SK-N-DZ (cell line): ENCODE data around the gene LYL1.

Experiments
- DNase-seq: peaks from one replicate; pipeline ENCODE4 v3.0.0-alpha.2; 2015; ENCODE audit warnings: low spot score

The LYL1 gene

DNA sequence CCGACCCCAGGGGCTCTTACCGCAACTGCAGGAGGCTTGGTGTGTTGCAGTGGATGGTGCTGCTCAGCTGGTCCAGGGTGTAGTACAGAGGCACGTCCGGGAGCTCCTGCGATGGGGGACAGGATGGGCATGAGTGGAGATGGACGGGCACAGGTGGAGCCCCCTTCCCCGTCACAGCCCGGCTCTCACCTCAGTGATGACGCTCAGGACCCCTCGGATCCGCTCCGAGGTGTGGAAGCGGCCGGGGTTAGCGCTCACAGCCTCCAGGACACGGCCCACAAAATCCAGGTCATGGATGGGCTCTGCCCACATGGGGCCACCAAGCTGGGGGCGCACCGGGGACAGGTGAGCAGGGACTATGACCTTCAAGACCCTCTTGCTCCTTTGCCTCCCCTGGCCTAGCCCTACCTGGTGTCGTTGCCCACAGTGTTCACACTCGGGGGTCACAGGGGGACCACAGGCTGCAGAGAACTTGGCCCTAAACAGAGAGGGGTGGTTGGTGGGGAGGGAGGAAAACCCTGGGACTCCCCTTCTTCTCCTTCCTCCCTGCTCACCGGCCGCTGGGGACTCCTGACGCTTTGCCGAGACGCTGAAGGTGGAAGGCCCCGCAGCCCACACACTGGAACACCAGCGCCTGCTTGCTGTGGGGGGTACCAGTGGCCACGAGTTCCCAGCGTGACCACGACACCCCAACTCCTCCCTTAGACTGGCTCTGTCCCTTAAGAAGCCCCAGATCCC is 6.9 kb upstream of the LYL1 start:
- no peak for DNase-seq

DNA sequence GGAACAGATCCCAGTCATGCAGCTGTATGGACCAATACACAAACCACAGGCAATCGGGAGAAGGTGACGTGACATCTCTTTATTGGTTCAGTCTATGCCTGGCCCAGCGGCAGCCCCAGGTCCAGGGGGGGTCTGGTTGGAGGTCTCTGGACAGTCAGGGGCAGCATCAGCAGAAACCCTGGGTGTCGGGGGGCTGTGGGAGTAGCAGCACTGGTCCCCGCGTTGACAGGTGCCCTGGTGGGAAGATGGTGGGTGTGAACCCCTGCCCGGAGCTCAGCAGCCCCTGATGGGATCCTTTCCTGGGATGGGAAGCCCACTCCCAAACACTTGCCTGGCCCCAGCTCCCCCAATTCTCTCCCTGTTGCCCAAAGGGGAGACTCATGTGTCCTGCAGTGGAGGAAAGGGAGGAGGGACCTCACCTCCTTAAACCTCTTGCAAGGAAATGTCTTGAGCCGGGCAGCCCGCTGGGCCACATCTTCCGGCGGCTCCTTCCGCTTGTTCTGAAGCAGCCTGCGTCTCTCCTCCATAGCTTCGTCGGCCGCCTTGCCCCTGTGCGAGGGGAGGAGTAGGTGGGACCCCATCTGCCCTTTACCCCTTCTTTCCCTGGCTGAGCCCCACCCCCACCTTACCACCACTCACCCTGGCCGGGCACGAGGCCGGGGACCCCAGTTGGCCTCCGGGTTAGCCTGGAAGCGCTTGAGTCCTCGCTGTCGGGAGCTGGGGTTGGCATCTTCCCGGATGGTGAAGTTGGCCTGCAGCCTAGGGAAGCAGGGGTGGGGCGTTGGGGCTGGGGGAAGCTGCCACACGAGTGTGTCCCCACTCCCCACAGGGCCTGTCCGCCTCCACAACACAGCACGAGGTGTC is 2.4 kb upstream of the LYL1 start:
- DNase-seq: no peak

DNA sequence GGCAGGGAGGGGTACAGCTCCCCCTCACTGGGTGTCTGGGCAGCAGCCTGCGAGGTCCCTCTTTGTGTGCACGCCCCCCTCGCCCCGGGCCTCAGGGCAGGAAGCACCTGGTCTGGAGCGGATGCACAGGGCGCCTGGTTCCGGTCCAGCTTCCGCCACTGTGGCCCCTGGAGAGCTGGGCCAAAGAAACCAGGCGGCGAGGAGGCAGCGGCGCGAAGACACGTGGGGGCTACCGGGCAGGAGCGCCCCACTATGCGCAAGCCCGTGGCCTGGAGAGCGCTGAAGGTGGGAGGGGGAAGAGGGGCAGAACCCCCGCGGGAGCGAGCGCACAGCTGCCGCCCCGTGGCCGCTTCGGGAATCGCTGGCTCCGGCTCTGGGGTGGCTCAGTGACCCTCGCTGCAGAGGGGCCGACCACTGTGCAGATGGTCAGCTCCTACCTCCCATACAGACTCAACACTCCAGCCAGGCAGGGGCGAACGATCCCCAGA is 1.7 kb upstream of the LYL1 start:
- no peak for DNase-seq

DNA sequence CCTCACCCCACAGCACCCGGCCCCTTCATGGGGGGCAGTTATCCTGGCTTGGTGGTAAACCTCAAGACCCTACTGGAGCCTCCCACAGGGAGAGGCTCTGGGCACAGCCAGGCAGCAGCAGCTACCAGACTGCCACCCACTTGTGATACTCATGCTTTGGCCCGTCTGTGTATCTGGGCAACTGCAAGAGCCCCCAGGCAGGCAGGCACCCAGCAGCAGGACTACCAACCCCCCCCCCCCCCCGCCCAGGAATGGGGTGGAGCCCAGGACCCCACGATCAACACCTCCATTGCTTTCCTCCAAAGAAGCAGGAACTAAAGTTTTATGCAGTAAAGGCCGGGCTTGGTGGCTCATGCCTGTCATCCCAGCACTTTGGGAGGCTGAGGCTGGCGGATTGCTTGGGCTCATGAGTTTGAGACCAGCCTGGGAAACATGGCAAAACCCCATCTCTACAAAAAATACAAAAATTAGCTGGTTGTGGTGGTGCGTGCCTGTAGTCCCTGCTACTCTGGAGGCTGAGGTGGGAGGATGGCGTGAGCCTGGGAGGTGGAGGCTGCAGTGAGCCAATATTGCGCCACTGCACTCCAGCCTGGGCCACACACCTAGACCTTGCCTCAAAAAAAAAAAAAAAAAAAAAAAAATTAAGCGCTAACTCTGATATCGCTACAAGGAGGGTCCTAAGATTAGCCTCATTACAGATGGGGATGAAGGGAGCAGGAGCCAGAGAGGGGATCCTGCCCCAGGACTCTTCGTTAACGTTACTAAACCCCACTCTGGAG is 1.1 kb upstream of the LYL1 start:
- no peak for DNase-seq

DNA sequence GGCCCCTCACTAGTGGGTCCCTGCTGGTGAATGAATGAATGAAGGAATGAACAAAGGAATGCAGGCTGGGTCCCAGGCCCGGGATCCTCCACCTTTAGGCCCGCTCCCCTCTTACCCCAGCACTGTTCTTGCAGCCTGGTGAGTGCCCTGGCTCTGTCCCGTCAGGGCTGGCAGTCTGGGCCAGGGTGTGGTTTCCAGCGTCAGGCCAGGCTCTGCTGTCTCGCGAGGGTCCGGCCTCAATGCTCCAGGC is 317 bp downstream of the LYL1 start:
- no peak for DNase-seq

DNA sequence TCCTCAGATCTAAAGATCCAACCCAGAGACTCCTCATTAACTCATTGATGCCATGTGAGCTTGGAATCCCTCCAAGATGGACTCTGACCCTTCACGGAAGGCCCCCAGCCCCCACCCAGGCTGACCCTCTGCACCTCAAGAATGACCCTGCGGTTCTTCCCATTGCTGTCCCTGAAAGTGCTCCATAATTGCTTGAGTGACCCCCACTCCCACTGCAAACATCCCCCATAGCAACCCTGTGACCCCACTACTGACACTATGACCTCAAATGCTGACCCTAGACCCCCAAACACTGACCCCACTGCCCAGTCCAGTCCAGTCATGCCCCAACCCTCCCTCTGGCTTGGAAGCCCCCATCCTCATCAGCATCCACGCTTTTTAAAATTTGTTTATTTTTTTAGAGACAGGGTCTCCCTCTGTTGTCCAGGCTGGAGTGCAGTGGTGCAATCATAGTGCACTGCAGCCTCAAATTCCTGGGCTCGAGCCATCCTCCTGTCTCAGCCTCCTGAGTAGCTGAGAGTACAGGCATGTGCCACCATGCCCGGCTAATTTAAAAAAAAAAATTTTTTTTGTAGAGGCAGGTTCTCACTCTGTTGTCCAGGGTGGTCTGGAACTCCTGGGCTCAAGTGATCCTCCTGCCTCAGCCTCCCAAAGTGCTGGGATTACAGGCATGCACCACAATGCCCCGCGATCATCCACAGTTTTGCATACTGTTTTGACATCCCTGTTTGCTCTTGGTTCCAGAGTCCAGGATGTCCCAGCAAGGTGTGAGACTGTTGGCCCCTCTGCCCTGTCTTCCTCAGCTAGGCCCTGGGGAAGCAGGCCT is 855 bp downstream of the LYL1 start:
- DNase-seq: no peak

DNA sequence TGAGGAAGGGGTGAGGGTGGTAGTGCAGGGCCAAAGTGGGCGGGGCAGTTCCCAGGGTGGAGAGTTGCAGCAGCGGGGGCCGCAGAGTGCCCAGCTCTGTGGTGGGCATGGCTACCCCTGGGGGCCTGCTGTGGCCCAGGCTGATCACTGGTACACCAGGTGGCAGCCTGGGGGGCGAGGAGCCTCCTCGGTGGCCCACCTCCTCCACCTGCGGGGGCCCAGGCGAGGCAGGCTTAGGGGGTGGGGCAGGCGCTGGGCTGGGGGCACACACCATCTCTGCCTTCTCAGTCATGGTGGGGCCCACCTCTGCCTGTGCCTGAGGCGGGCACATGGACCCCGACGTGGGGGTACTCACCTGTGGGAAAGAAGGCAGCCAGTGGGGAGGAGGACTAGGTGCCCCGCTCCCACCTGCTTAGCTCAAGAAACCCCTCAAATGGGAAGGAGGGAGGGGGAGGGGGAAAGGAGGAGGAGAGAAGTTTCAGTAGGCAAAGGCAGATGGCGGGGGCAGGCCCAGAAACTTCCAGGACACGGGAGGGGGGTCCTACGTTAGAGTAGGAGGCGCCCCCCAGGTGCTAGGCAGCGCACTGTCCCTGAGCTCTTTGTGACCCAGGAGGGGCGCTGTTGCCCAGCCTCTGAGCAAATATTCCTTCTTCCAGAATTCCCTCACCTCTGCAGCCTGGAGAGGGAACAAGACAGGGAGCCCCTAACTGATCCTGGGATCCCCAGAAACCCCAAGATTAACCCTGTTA is 1.6 kb downstream of the LYL1 start:
- DNase-seq: no peak

DNA sequence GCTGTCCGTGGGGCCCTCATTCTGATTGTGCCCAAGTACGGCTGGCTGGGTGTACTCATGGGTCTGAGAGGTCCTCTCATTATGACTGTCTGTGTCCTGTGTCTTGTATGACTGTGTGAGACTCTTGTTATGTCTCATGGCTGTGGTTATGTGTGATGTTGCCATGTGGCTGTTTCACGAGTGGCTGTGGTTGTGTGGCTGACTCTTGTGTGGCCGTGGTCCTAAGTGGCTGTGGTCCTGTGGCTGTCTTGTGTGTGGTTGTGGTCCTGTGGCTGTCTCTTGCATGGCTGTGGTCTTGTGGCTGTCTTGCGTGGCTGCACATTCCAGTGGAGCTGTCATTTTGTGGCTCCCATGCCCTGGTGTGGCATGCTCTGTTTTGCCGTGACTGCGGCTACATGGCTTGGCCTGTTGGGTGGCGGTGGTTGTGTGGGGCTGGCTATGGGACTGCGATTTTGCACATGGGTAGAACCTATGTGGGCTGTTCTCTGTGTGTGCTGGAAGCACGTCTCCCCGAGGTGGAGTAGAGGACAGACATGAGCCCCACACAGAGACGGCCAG is 2.5 kb downstream of the LYL1 start:
- DNase-seq: no peak

DNA sequence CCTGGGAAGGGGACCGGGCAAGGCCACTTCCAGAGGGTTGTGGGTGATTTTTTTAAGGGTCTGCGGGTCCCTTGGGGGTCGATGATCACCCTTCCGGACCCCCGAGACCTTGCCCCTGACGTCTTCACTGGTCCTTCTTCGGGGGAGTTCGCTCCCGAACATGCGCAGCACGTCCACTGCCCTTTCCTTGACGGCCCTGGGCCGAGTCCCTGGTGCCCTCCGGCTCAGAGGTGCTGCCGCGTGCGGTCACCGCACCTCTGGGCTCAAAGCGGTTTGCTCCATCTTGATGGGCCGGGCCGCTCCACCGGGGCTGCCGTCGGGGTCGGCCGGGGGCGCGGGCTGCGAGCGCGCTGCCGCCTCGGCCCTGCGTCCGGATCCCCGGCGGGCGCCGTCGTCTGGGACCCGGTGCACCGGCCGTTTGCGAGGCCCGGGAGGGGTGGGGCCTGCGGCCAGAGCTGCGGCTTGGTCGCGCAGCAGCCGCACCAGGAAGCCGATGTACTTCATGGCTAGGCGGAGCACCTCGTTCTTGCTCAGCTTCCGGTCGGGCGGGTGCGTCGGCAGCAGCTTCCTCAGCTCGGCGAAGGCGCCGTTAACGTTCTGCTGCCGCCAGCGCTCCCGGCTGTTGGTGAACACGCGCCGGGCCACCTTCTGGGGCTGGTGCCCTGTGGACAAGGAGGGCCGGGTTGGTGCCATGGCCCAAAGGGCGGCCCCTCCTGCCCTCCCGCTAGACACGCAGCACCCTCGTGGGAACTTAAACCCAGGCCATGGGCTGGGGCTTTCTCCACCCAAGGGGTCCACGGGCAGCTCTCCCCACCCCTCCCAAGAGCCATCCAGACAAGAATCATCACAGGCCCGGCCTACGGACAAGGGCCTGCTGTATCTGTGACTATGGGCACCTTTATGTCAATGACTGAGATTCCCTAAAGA is 3.3 kb downstream of the LYL1 start:
- no peak for DNase-seq

DNA sequence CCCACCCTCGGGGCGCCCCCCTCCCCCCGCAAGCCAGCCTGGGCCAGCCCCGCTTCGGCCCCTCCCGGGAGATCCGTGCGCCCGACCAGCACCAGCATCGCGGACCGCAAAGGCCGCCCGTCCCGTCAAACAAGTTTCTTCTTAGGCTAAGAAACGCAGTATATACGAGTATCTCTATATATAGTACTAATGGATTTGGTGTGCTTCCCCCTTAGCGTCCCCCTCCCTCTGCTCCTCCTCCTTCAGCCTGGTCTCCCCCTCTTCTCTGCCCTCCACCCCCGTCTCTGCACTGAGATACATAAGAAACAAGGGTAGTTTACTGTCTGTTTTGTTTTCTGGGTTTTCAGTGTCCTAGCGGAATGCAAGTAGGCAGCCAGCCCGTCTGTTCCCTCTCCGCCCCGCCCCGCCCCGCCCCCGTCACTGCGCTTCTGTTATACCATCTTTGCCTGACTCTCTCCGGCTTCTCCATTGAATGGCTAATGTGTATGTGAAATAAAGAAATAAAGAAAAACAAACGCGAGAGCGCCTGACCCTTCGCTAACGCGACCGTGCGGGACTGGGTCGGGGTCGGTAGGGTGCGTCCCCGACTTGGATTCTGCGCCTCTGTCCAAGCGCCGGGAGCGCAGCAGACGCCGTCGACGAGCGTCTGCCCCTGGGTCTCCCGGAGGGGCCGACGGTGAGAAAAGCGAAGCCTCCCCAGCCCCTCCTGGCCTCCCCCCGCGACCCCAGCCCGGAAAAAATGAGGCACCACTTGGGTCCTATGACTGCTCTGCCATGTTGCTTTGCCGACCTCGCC is 4.2 kb downstream of the LYL1 start:
- no peak for DNase-seq

DNA sequence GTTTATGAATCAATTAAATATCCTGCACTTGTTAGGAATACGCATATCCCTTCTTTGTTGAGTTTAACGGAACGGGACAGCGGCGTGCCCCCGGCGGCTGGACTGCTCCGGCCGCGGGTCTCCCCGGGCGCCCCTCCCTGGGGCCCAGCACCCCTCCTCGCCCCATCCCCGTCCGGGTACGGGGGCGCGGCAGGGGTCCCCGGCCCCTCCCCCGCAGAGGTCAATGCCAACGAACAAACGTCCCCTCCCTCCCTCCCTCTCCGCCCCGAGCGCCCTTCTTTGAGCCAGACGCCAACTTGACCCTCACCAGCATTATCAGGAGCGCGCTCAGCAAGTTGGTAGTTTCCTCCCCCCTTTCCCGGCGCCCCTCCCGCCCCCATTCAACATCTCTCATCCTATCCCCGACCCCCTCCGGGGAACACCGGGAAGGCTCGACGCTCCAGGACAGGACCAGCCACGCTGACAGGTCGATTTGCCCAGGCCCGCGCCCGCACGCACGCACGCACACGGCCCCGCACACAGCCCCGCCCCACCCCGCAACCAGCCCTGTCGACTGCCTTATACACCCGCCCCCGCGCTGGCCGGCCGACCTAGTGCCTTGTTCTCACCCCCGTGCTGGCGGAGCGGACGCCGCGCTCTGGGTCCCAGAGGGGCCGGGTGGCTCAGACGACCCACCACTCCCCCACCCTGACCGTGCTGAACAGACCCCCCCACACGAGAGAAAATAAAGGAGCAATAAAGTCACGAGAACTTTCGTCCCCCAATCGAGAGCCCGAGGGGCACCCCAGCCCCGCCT is 5.0 kb downstream of the LYL1 start:
- no peak for DNase-seq

DNA sequence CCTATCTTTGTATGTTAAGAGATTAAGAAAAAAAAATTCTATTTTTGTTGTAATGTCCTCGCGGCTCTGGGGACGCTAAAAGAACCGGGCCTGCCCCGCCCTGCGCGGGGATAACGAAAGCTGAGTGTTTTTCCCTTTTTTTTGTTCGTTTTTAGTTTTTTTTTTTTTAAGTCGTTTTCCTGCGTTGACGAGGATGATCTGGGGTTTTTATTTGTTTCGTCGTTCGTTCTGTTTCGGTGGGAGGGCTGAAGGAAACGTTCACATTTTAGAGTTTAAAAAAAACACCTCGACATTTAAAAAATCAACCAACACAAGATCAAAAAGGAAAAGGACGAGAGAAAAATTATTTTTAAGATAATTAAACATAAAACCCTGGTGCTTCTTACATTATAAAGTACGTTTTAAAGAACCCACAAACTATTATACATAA is 5.6 kb downstream of the LYL1 start:
- no peak for DNase-seq

DNA sequence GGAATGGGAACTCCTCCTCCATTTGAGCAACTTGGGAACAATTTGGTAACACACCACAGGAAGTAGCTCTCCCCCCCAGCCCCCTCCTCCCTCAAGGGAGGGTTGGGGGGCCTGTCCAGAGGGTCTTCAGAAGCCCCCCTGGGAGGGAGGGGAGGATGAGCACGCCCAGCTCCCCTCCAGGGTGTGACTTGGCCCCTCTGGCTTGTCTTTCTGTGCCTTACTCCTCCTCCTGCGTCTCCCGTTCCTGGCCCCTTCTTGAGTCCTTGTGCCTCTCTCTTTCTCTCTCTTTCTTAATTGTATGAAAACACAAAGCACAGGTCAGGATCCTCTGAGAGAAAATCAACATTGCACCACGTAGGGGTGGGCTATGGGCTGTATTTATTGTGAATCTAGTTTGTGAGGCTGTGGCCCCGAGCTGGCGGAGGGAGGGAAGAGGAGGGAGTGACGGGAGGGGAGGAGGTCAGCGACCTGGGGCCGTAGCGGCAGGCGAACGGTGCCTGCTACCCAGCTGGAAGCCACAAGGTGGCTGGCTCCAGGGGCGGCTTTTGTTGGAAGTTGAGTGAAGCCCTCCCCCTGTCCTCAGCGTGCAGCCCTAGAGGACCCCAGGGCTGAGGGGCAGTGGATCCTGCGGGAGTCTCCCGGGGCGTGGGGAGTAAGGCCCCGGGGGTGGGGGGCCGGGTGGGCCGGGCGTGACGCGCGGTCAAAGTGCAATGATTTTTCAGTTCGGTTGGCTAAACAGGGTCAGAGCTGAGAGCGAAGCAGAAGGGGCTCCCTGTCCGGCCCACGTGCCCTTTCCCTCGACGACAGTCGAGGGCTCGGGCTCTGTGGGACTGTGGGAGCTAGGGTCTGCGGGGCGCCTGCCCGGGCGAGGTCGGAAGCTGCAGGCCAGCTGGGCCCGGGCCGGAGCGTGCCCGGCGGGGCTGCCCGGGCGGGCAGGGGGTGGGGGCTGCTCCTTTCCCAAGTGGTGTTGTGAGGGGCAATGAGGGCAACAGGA is 6.4 kb downstream of the LYL1 start:
- DNase-seq: peak; percentile 68

DNA sequence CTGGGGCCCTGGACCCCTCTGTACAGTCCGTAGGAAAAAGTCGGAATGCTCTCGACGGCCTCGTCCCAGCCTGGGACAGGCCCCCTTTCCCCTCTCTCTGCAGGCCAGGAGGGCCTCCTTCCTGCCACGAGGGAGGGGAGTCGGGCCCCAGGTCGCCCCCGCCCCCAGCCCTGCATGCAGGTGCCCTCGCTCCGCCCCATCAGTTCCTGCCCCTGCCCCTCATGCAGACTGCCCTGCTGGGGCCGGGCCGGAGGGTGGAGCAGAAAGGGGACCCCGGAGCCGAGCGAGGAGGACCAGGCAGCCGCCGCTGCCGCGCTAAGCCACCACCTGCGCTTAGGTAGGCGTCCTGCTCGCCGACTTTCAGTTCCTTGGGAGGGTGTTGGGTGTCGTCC is 7.3 kb downstream of the LYL1 start:
- no peak for DNase-seq

DNA sequence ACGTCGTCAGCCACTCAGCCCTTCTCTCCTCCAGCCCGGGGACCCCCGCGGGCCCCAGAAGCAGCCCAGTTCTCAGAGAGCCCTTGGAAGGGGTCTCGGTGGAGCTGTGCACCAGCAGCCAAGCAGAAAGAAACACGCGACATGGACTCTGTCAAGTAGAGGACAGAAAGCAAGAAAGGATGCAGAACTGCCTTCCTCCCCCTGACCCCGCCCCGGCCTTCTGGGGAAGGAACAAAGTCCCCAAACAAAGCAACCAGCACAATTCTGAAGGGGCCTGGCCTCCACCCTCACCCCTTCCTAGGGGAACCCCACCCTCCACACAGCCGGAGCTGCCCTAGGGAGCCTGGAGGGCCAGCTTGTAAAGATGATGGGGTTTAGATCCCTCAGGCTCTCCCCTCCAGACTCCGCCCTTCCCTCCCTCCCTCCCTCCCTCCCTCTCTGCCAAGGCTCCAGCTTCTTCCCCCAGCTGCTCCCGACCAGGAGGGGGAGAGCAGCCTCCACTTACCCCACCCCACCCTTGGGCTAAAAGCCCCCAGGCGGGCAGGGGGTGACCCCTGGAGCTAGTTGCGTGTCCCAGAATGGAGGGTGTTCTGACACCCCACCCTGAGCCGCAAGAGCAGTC is 7.8 kb downstream of the LYL1 start:
- no peak for DNase-seq

DNA sequence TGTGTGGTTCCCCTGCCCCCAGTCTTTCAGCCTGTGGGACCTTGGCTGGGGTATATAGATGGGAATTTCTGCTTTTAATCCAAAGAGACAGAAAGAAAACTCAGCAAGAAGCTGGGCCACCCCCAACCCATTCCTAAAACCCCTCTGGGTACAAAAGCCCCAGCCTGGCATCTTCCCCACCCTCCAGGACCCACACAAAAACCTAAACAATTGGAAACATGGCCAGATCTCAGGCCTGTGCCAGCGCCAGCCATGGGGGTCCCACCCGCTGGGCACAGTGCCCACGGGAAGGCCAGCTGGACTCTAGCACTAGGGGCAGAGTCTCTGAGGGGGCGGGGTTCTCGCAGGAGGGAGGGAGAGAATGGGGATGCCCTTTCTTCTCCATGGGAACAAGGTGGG is 8.6 kb downstream of the LYL1 start:
- no peak for DNase-seq
